ENCODE results near the gene IL27RA.

- TF ChIP-seq CTCF (IDR thresholded peaks at IDR 0.05) (no peak), POLR2A (IDR thresholded peaks at IDR 0.05) (no peak)
Observed at GRCh38 chr19:14088634-14089411, 57.3 kb downstream of the IL27RA start.

All from uterus (tissue), 2 donors.